ENCODE measurements around the gene RPEL1. TPM values are rescaled to one million over a fixed set of nuclear protein-coding genes. Genes with fewer than 3 reads are reported as not detected.

RPEL1 gene
- total RNA-seq, 2 donors from 2014 or later, result not detected

GRCh38 chr10:103277713-103278536 lies 32.2 kb downstream of the RPEL1 start:
- no peak for ATAC-seq
- peaks cover 0 to 26% of the 10 kb centered on the region in 2 donors for H3K27me3 ChIP-seq
- TF ChIP-seq CTCF (IDR thresholded peaks at IDR 0.05) (no peak), POLR2A (IDR thresholded peaks at IDR 0.05) (no peak)
- H3K4me3 ChIP-seq, result no peak overlapping the region
- 7 to 9% methylated on average over 29 to 76 of the region's 76 CpGs for WGBS, 2 donors
- DNase-seq, result peak in 1 of 4 donors; percentile 11
- intact Hi-C loops (cut with DNase I), result no loop called here
- H3K27ac ChIP-seq, result no peak overlapping the region
- no peaks in the 10 kb centered on the region for H3K36me3 ChIP-seq (replicated peaks in 1 of 2; ENCODE audit: insufficient read depth in 1 of 2, low read depth in 2 of 2)
- H3K9me3 ChIP-seq, result no peaks in the 10 kb centered on the region
- H3K4me1 ChIP-seq, result peaks cover 12% of the 10 kb centered on the region

GRCh38 chr10:103278537-103278823 lies 32.8 kb downstream of the RPEL1 start:
- ATAC-seq (no peak), DNase-seq (no peak)
- Histone ChIP-seq H3K4me3 (no peak overlapping the region), H3K36me3 (replicated peaks in 1 of 2; ENCODE audit: insufficient read depth in 1 of 2, low read depth in 2 of 2) (no peaks in the 10 kb centered on the region), H3K27me3 (peaks cover 0 to 26% of the 10 kb centered on the region in 2 donors), H3K27ac (no peak overlapping the region), H3K9me3 (no peaks in the 10 kb centered on the region), H3K4me1 (peaks cover 12% of the 10 kb centered on the region)
- intact Hi-C loops (cut with DNase I), result no loop called here
- TF ChIP-seq POLR2A (IDR thresholded peaks at IDR 0.05), result no peak
- TF ChIP-seq CTCF (IDR thresholded peaks at IDR 0.05), result no peak
- WGBS, 2 donors, result 29 to 33% methylated on average over 5 to 12 of the region's 12 CpGs

DNA sequence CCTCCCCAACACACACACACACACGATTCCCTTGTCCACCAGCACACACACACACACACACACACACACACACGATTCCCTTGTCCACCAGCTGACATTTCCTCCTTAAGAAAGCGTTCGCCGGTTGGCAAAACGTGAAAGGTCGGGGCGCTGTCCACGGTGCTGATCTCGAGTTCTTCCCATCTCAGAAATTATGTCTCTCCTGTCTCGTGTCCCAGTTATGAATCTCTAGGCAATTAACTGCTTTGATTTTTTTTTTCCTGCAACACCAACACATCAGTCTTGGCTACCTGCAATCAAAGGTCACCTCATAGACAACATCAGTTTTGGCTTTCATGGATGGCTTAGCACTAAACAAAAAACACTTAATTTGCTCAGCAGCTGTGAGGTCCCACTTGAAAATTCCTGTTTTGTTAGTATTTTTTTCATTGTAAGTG lies 33.2 kb downstream of the RPEL1 start:
- no peak overlapping the region for H3K27ac ChIP-seq
- intact Hi-C loops (cut with DNase I), result no loop called here

DNA sequence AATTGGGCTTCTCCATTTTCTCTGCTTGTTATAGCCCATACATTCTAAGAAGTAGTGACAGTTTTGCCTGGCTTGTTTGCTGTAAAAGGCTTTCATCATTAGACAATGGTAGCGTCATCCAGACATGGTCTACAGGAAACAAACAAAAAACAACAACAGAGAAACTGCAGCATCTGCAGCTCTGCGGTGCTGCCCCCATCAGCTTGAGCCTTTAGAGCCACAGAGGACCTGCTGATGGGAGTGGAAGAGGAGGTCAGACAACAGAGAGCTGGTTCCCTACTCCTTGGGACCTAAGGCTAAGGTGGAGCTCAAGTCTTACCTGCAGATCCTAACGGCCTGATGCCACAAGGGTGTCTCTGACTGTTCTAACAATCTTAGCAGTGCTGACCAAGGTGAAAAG lies 34.3 kb downstream of the RPEL1 start:
- DNase-seq, result no peak
- TF ChIP-seq CTCF (IDR thresholded peaks at IDR 0.05) (no peak), POLR2A (IDR thresholded peaks at IDR 0.05) (no peak)
- no peak for ATAC-seq
- intact Hi-C loops (cut with DNase I), result no loop called here
- no peak overlapping the region for H3K27ac ChIP-seq
- no peaks in the 10 kb centered on the region for H3K36me3 ChIP-seq (replicated peaks in 1 of 2; ENCODE audit: insufficient read depth in 1 of 2, low read depth in 2 of 2)
- H3K27me3 ChIP-seq, result peaks cover 0 to 26% of the 10 kb centered on the region in 2 donors
- H3K4me1 ChIP-seq, result peaks cover 12% of the 10 kb centered on the region
- 50 to 67% methylated on average over 3 of the region's 3 CpGs for WGBS, 2 donors
- H3K9me3 ChIP-seq, result no peaks in the 10 kb centered on the region
- no peak overlapping the region for H3K4me3 ChIP-seq

More for the DNA sequence above, 33.2 kb downstream of the RPEL1 start:
- H3K4me3 ChIP-seq, result no peak overlapping the region
- DNase-seq, result peak; percentile 21 to 44 (median 30)
- H3K27me3 ChIP-seq, result peaks cover 0 to 26% of the 10 kb centered on the region in 2 donors
- WGBS, 2 donors, result 4 to 7% methylated on average over 11 of the region's 11 CpGs
- H3K9me3 ChIP-seq, result no peaks in the 10 kb centered on the region
- H3K4me1 ChIP-seq, result peaks cover 12% of the 10 kb centered on the region
- no peaks in the 10 kb centered on the region for H3K36me3 ChIP-seq (replicated peaks in 1 of 2; ENCODE audit: insufficient read depth in 1 of 2, low read depth in 2 of 2)
- no peak for ATAC-seq
- TF ChIP-seq POLR2A (IDR thresholded peaks at IDR 0.05) (no peak), CTCF (IDR thresholded peaks at IDR 0.05) (no peak)

DNA sequence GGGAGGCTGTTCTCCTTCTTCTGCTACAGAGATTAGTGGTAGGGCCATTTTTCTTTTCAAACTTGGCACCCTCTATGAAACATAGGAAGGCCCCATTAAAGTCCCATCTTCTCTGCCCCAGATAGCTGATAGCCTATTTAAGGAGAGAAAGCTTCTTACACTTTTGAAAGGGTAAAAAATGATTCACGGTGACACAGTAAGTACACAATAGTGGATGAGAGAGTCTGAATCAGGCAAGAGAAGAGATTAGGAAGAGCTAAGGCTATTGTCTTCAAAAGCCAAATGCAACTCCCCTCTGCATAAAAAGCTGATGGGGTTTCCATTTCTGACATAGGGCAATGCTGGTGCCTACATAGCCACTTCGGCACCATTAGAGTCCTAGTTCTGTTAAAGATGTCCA lies 34.8 kb downstream of the RPEL1 start:
- Histone ChIP-seq H3K36me3 (replicated peaks in 1 of 2; ENCODE audit: insufficient read depth in 1 of 2, low read depth in 2 of 2) (no peaks in the 10 kb centered on the region), H3K9me3 (no peaks in the 10 kb centered on the region), H3K4me1 (peaks cover 12% of the 10 kb centered on the region), H3K27ac (no peak overlapping the region), H3K27me3 (peaks cover 0 to 26% of the 10 kb centered on the region in 2 donors), H3K4me3 (no peak overlapping the region)
- intact Hi-C loops (cut with DNase I), result no loop called here
- WGBS, 2 donors, result 64 to 84% methylated on average over 2 of the region's 2 CpGs
- TF ChIP-seq POLR2A (IDR thresholded peaks at IDR 0.05), result no peak
- no peak for TF ChIP-seq CTCF (IDR thresholded peaks at IDR 0.05)
- DNase-seq, result no peak
- ATAC-seq, result no peak
